HL-60 (cell line): ENCODE data around the gene ITPA.

Experiments used
- POLR2AphosphoS5 ChIP-seq: IDR thresholded peaks from 2 replicates; pipeline ENCODE4 v1.6.1; 2012; ENCODE audit warnings: low read depth
- TF ChIP-seq, protein P1 (sequence below): IDR thresholded peaks from one replicate; pipeline ENCODE4 v1.5.1; 2011; ENCODE audit warnings: low read length, control low read depth, inconsistent platforms; ENCODE audit not compliant: insufficient read depth
- TF ChIP-seq, protein P2 (sequence below): IDR thresholded peaks from 2 replicates; pipeline ENCODE4 v1.6.1; 2012; ENCODE audit warnings: low read depth; ENCODE audit not compliant: insufficient replicate concordance

DNA sequence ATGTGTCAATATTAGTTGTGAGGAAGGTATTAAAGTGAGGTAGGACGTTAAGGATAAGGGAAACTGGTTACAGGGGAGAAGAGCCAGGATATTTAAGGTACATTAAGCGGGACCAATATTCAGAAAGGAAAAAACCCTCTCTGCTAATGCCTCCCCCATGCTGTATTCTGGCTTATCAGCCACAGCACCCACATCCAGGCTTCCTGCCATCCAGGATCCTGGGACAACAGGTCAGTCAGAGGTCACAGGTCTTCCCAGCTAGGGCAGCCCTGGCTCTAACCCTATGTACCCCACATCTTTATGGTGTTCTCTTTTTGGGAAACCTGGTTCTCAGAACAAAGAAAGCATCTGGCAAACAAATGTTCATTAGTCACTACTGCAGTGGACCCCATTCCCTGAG lies 10.1 kb upstream of the ITPA start:
- TF ChIP-seq, protein P1, sequence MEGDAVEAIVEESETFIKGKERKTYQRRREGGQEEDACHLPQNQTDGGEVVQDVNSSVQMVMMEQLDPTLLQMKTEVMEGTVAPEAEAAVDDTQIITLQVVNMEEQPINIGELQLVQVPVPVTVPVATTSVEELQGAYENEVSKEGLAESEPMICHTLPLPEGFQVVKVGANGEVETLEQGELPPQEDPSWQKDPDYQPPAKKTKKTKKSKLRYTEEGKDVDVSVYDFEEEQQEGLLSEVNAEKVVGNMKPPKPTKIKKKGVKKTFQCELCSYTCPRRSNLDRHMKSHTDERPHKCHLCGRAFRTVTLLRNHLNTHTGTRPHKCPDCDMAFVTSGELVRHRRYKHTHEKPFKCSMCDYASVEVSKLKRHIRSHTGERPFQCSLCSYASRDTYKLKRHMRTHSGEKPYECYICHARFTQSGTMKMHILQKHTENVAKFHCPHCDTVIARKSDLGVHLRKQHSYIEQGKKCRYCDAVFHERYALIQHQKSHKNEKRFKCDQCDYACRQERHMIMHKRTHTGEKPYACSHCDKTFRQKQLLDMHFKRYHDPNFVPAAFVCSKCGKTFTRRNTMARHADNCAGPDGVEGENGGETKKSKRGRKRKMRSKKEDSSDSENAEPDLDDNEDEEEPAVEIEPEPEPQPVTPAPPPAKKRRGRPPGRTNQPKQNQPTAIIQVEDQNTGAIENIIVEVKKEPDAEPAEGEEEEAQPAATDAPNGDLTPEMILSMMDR = no peak
- TF ChIP-seq, protein P2, sequence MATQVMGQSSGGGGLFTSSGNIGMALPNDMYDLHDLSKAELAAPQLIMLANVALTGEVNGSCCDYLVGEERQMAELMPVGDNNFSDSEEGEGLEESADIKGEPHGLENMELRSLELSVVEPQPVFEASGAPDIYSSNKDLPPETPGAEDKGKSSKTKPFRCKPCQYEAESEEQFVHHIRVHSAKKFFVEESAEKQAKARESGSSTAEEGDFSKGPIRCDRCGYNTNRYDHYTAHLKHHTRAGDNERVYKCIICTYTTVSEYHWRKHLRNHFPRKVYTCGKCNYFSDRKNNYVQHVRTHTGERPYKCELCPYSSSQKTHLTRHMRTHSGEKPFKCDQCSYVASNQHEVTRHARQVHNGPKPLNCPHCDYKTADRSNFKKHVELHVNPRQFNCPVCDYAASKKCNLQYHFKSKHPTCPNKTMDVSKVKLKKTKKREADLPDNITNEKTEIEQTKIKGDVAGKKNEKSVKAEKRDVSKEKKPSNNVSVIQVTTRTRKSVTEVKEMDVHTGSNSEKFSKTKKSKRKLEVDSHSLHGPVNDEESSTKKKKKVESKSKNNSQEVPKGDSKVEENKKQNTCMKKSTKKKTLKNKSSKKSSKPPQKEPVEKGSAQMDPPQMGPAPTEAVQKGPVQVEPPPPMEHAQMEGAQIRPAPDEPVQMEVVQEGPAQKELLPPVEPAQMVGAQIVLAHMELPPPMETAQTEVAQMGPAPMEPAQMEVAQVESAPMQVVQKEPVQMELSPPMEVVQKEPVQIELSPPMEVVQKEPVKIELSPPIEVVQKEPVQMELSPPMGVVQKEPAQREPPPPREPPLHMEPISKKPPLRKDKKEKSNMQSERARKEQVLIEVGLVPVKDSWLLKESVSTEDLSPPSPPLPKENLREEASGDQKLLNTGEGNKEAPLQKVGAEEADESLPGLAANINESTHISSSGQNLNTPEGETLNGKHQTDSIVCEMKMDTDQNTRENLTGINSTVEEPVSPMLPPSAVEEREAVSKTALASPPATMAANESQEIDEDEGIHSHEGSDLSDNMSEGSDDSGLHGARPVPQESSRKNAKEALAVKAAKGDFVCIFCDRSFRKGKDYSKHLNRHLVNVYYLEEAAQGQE = no peak
- TF ChIP-seq POLR2AphosphoS5 = no peak
